Lung (tissue), 12 donors: ENCODE measurements around the gene THSD8. TPM values are rescaled to one million over a fixed set of nuclear protein-coding genes. Genes with fewer than 3 reads are reported as not detected.

ENCODE experiments used
- ATAC-seq: fragments of 200-7000 bp; cut with Tn5 transposase; one replicate; pipeline ENCODE4 v1.9.1; 2020; ENCODE audit warnings: moderate number of reproducible peaks; ENCODE audit not compliant: insufficient read depth, low FRiP score
- DNase-seq, 3 donors: peaks; one replicate each; pipeline ENCODE4 v3.0.0-alpha.2; 2013 to 2017
- H3K27ac ChIP-seq, 2 donors: one replicate each; pipeline ENCODE4 v1.5.1; 2013; ENCODE audit warnings: mild to moderate bottlenecking in 2 of 2, moderate library complexity in 2 of 2, control low read depth in 1 of 2, inconsistent platforms in 1 of 2, low read depth in 1 of 2, low read length in 1 of 2
- H3K27me3 ChIP-seq, 3 donors: one replicate each; pipeline ENCODE4 v1.5.1; 2013; ENCODE audit warnings: low read length in 2 of 3; ENCODE audit not compliant: control insufficient read depth in 3 of 3, insufficient read depth in 3 of 3
- H3K36me3 ChIP-seq, 4 donors: one replicate each; pipeline ENCODE4 v1.5.1; 2013; ENCODE audit warnings: low read length in 4 of 4, mild to moderate bottlenecking in 1 of 4, moderate library complexity in 1 of 4; ENCODE audit not compliant: control insufficient read depth in 4 of 4, insufficient read depth in 4 of 4
- H3K4me1 ChIP-seq, 5 donors: one replicate each; pipeline ENCODE4 v1.5.1; 2013; ENCODE audit warnings: low read length in 5 of 5, mild to moderate bottlenecking in 2 of 5, moderate library complexity in 1 of 5; ENCODE audit not compliant: control insufficient read depth in 5 of 5, insufficient read depth in 5 of 5
- H3K4me3 ChIP-seq: one replicate; pipeline ENCODE4 v1.5.1; 2013; ENCODE audit warnings: mild to moderate bottlenecking, control low read depth, moderate library complexity
- H3K9ac ChIP-seq, 2 donors: one replicate each; pipeline ENCODE4 v1.5.1; 2013; ENCODE audit warnings: low read length in 2 of 2, control low read depth in 1 of 2; ENCODE audit not compliant: insufficient read depth in 1 of 2
- H3K9me3 ChIP-seq, 4 donors: one replicate each; pipeline ENCODE4 v1.5.1; 2013; ENCODE audit warnings: low read length in 3 of 4, mild to moderate bottlenecking in 1 of 4, moderate library complexity in 1 of 4; ENCODE audit not compliant: control insufficient read depth in 4 of 4, insufficient read depth in 3 of 4
- CTCF ChIP-seq: IDR thresholded peaks from 2 replicates; pipeline ENCODE4 v1.5.1; 2012; ENCODE audit warnings: mild to moderate bottlenecking; ENCODE audit errors: control extremely low read depth, extremely low read depth
- WGBS, 2 donors: extraction: QIAGEN DNeasy Blood & Tissue Kit; methylation state at CpG; one replicate each; pipeline ENCODE4 v1.1.7; 2013; 5-methylcytosine and 5-hydroxymethylcytosine counted together
- polyA plus RNA-seq, 2 donors: library from polyadenylated mRNA; stranded (reverse); fragments of 200-250 nt; gene quantifications; one replicate each; pipeline ENCODE4 v1.2.1, GENCODE V29; 2013
- total RNA-seq, 2 donors: library from RNA; depleted of rRNA in 1 of 2; stranded (reverse); fragments of >200 nt in 1 of 2; gene quantifications; one replicate each; pipeline ENCODE4 v1.2.1, GENCODE V29; 2014 to 2021
- donor health status: control.
- donor health status: control.
- donor health status: Bipolar disorder and iron deficiency.
- donor health status: healthy.
- donor health status: DM: yes; HTN: yes; CAD: no.

Gene THSD8
- total and polyA plus RNA-seq, 4 donors = 0.10 to 6.2 (median 2.0) TPM

DNA sequence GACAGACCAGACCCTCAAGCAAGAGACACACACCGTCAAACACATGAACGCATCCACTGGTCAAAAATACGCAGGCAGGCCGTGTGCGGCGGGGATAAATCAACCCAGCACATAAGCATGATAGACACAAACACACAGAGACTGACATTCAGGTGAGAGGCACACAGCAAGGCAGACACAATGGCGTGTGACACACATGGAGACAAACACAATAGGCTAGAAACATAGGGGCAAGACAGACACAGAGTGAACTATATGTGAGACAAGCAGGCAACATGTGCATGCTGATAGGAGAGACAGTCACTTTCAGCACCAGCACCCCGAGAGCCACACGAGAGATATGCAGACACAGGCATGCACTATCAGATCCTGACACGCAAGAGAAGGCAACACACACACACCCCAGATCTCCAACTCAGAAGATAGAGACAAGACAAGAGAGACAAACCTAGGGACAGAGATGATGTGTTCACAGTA is 17.4 kb upstream of the THSD8 start:
- Histone ChIP-seq H3K4me3 (no peak overlapping the region), H3K27me3 (no peaks in the 10 kb centered on the region), H3K4me1 (peaks cover 0 to 79% (median 38%) of the 10 kb centered on the region in 5 donors), H3K27ac (peak overlapping the region; percentile 86 to 87), H3K9me3 (no peaks in the 10 kb centered on the region), H3K9ac (peak overlapping the region in 1 of 2 donors; percentile 61), H3K36me3 (no peaks in the 10 kb centered on the region)
- no peak for TF ChIP-seq CTCF
- ATAC-seq (no peak), DNase-seq (peak in 2 of 3 donors; percentile 21 to 39)
- WGBS, 2 donors = 52 to 63% methylated on average over 10 of the region's 10 CpGs

GRCh38 chr19:12784871-12785430 is 16.9 kb upstream of the THSD8 start:
- WGBS, 2 donors = 43 to 46% methylated on average over 5 of the region's 5 CpGs
- Histone ChIP-seq H3K27ac (peak overlapping the region; percentile 86 to 87), H3K9me3 (no peaks in the 10 kb centered on the region)

GRCh38 chr19:12785431-12786031 is 16.3 kb upstream of the THSD8 start:
- H3K9ac ChIP-seq = peak overlapping the region in 1 of 2 donors; percentile 30
- no peak for TF ChIP-seq CTCF
- H3K36me3 ChIP-seq = no peaks in the 10 kb centered on the region
- WGBS, 2 donors = 47 to 48% methylated on average over 4 of the region's 4 CpGs
- DNase-seq = peak in 2 of 3 donors; percentile 13 to 38
- H3K4me1 ChIP-seq = peaks cover 0 to 79% (median 38%) of the 10 kb centered on the region in 5 donors
- peak overlapping the region; percentile 34 to 87 for H3K27ac ChIP-seq
- no peaks in the 10 kb centered on the region for H3K27me3 ChIP-seq
- no peaks in the 10 kb centered on the region for H3K9me3 ChIP-seq
- ATAC-seq = no peak
- H3K4me3 ChIP-seq = no peak overlapping the region

More at GRCh38 chr19:12784871-12785430, 16.9 kb upstream of the THSD8 start:
- Histone ChIP-seq H3K27me3 (no peaks in the 10 kb centered on the region), H3K36me3 (no peaks in the 10 kb centered on the region), H3K4me1 (peaks cover 0 to 75% (median 36%) of the 10 kb centered on the region in 5 donors), H3K4me3 (no peak overlapping the region), H3K9ac (peak overlapping the region in 1 of 2 donors; percentile 30)
- no peak for ATAC-seq
- no peak for TF ChIP-seq CTCF
- DNase-seq = peak; percentile 53 to 88 (median 67)
